Activated CD4-positive, alpha-beta T cell treated with anti-CD3 and anti-CD28 coated beads, Interleukin-2, amount 50 U/mL, for 48 hours (primary cell): ENCODE results near the gene FDXACB1.
A peak's percentile ranks its signal among the peaks of the same experiment; 100 is the strongest.

Experiments used
- DNase-seq, 2 experiments: peaks; one replicate each; pipeline ENCODE4 v3.0.0-alpha.2; 2020

The FDXACB1 gene

DNA sequence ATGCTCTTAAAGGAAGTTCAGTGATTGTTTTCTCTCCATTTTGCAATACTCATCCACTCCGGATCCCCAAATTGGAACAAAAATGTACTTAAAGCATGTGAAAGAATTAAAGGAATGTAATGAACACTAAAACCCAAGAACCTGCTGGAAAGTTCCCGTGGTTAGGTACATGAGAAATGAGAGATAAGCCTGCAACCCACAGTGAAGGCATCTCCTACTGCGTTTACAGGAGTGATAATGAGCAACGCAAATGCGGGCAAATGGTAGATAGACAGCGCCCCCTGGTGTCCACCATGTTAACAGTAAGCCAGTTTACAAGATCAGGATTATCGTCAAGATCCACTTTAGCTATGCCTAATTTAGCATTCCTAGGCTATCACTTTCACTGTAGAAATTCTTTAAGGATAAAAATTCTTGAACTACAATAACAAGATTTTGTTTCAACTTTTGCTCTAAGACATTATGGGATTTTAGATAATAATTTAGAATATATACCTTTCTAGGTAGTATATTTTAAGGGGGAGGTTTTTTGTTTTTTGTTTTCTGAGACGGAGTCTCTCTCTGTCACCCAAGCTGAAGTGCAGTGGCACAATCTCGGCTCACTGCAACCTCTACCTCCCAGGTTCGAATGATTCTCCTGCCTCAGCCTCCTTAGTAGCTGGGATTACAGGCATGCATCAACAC lies 37.5 kb downstream of the FDXACB1 start:
- peak; percentile 92 to 93 for DNase-seq

DNA sequence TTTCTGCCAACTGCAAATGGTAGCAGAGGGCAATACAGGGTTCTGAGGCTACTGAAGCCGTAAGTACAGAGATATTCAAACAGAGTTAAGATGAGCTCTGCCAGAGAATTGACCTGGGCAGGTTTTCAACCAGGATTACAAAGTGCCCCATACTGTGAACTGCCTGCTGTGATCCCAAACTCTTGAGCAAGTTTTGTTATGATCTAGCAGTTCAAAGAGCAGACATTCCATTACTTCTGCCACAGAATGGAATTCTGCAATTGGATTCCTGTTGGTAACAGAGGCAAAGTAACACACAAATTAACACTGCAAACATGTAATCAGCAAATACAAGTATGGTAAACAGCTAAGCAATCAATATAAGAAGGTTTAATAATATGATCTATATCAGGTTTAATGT lies 38.8 kb downstream of the FDXACB1 start:
- no peak for DNase-seq

DNA sequence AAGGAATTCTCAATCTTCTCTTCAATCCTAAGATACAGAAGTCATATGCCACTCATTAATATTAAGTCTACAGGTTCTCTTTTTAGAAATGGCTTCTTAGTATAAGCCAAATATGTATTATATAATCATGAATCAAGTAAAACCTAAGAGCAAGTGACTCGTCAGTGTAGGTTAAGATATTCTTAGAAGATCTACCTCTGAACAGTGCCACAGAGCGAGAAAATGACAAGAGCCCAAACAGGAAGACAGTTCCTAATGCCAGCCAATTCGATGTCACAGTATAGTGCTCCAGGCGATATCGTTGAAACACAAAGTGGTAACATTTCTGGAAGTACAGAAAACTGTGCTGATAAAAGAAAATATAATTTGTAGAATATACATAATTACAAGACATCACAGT lies 40.9 kb downstream of the FDXACB1 start:
- DNase-seq = no peak

DNA sequence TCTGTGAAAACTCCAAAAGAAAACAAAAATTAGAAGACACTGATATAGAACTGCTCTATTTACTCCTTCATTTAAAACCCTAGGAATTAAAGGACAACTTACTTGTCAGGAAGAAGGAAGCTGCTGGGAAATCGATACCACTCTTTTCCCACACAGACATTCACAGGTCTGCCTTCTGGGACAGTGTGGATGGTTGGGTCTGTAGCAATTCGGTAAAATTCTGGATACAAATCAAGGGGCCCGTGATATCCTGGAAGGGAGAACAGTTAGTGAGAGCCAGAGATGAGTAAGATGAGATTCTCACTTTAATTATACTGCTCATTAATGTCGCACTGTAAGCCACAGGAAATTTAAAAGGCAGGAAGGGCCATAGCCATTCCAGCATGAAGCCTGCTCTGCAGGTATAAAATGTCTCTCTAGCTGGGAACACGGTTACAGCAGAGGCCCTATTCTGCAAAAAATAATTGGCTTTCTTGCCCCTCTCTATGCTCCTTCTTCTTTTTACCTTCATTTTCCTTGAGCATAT lies 41.5 kb downstream of the FDXACB1 start:
- DNase-seq = no peak

DNA sequence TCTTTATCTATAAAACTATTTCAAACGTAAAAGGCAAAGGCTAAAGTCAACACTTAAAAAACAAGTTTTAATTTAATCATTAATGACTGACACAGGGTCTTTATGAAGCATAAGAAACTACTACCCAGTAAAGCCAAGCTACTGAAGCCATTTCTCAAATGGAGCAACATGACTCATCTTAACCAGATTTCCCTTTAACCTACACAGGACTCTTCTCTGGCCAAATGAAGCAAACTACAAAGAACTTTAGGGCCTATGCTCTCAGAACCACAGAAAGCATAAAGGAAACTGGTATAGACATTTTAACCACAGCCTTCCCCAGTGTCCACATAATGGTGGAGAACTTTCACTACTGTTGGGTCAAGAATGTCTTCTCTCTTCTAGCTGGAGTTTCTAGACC lies 42.2 kb downstream of the FDXACB1 start:
- no peak for DNase-seq

DNA sequence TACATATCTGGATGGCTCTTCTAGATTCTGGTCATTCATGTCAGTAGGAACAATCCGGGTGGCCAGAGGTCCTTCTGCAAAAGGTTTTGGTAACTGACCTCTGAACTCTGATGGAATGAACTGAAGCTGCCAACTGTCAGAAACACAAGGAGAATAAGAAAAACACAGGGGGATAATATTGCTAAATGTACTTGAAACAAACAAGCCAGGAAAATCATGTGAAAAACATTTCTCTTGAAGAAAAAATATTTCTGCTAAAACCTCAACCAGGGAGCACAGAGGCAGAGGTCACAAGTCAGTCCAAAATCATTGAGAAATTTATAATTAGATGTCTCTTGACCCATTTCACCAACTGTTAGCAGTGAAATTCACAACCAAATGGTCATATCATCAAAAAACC lies 42.8 kb downstream of the FDXACB1 start:
- no peak for DNase-seq

DNA sequence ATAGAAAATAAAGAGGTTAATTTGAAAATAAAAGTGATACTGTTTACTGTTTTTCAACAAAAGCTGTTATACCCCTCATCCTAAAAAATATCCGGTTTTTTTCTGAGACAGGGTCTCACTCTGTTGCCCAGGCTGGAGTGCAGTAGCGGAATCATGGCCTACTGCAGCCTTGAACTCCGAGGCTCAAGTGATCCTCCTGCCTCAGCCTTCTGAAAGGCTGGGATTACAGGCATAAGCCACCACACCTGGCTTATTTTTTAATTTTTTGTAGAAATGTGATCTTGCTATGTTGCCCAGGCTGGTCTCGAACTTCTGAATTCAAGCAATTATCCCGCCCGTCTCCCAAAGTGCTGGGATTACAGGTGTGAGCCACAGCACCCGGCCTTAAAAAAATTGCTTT lies 43.3 kb downstream of the FDXACB1 start:
- DNase-seq = no peak

DNA sequence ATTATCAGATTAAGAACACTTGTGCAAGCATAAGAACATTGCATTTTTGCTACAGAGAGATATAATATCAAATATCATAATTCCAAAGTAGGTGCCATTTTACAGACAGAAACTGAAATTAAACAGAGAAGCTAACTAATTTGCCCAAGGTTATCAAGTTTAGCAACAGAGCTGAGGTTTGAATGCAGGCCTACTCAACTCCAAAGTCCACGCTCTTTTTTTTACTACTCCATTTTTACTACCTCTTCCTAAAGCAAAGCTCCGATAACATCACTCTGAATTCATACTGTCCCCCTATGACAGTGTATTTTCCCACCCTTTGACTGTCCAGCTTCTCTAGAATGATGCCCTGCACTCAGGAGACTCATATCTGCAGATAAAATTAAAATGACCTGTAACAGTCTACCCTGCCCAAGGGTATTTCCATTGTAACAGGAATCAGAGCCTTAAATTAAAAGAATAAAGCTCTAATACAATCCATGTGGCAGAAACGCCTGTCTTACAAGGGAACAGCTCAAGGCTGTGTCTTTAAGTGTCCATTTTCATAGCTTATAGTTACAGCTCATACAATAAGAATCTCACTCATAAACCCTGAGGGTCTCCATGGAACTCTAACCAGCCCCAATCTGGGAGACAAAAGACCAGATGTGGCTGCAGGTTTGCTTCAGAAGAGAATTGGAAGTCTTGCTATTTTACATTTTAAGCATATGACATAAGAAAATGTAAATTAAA lies 44.4 kb downstream of the FDXACB1 start:
- no peak for DNase-seq

DNA sequence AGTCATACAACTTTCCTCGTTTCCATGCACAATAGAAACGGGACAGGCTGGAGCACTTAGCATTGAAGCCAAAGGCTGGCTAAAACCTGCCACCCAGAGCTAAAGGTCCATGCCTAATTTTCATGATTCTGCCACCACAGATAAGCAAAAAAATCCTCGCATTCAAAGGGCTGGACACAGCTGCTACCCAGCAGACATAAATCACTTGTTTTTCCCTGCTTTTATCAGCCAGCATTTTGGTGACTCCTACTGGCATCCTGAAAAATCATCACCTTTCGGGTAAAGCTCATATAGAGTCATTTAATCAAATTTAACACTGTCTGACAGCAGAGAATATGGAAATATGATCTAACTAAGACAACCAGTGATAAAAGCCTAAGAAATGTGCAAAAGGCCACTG lies 45.4 kb downstream of the FDXACB1 start:
- DNase-seq = no peak

DNA sequence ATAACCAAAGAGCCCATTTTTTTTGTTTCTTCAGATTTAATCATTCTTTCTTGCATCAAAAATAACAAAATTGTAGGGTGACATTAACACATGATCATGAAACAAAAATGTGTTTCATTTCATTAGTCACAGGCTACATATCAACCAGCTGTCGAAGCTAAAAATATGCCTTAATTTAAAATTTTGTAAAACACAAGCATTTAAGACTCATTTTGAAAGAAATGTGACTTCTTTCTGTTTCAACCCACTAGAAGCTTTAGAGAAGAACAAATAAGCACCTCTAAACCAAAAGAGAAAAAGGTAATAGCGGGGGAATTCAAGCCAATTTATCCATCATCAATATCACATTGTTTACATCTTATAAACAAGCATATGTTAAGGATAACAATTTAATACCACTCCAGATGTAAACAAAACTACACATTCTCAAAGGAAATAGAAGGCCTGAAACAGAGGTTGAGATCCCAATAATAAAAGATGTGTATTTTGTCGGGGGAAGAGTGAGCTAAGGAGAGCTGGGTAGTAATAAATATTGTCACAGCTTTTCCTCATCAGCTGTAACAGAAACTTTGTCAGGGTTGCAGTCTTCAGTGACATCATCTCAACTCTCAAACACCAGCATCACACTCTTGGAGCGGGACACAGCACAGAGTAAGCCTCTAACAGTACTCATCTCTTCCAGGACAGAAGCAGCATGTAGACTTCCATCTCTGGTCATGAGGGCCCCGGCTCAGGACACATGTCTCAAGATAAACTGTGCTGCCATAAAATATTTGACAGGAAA lies 49.6 kb downstream of the FDXACB1 start:
- no peak for DNase-seq

DNA sequence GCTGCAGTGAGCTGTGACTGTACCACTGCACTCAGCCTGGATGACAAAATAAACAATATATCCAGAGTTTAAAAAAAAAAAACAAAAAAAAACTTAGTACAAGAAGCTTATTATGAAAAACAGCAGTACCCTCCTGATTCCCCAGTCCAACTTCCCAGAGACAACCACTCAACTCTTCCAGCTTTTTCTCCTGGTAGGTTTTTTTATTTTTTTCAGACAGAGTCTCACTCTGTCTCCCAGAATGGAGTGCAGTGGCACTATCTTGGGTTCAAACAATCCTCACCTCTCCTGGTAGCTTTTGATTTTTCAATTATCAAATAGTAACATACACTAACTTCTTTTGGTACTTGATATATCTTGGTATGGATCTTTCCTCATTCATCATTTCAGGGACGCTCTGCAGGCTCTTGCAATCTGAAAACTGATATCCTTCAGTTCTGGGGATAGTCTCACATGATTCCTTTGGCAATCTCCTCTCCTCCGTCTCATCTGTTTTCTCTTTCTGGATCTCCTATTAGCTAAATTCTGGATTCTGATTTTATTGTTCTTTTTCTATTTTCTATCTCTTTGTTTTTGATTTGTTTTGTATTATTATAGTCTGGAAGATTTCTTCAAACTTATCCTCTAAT lies 52.5 kb downstream of the FDXACB1 start:
- no peak for DNase-seq
